HCT116 (cell line): Measurements from ENCODE around the gene INPP5J. TPM values are rescaled to one million over a fixed set of nuclear protein-coding genes. Genes with fewer than 3 reads are reported as not detected.

Experiments used
- ATAC-seq: fragments of 200-7000 bp; cut with Tn5 transposase; 2 replicates; pipeline ENCODE4 v1.9.1; 2020; ENCODE audit warnings: mild to moderate bottlenecking, moderate library complexity
- BruUV-seq: library from RNA; stranded (reverse); fragments of 400-500 nt; replicated peaks from 2 replicates; lab custom pipeline; 2021; lab: Mats Ljungman, UMichigan
- CTCF ChIA-PET: fragments of 300-600 bp; sonication (Branson Sonifier 250); formaldehyde crosslinking; loops from one replicate; lab custom pipeline; 2021; ENCODE audit warnings: antibody characterized with exemption; lab: Charles Lee
- POLR2A ChIA-PET: fragments of 300-600, 350-600 bp; sonication (Branson Sonifier 250); formaldehyde crosslinking; loops from one replicate; lab custom pipeline; 2021; ENCODE audit warnings: antibody characterized with exemption; lab: Charles Lee
- RAD21 ChIA-PET, 2 experiments: fragments of 300-600 bp; sonication (Branson Sonifier 250); formaldehyde crosslinking; loops; one replicate each; lab custom pipeline; 2023; ENCODE audit warnings: low total read pairs in 2 of 2; ENCODE audit not compliant: uncharacterized antibody in 2 of 2, unreplicated experiment in 2 of 2, low non-redundant PET in 1 of 2; lab: Charles Lee
- DNase-seq: peaks from one replicate; pipeline ENCODE4 v3.0.0-alpha.2; 2010; ENCODE audit warnings: low read depth, low spot score
- H2AFZ ChIP-seq: fragments of 200-600 bp; shearing (Covaris generic), sonication (generic); 2 replicates; pipeline ENCODE4 v1.6.1; 2017; ENCODE audit warnings: low read depth, mixed run types, mixed read lengths, antibody characterized with exemption, low read length; ENCODE audit not compliant: poor library complexity, severe bottlenecking
- H3K27ac ChIP-seq: 2 replicates; pipeline ENCODE4 v1.5.1; 2012; ENCODE audit warnings: low read depth, low read length
- H3K27me3 ChIP-seq: fragments of 200-600 bp; sonication (generic); 2 replicates; pipeline ENCODE4 v1.6.1; 2016; ENCODE audit warnings: mixed run types, low read length, mixed read lengths; ENCODE audit not compliant: insufficient read depth
- H3K36me3 ChIP-seq, 2 experiments: fragments of 200-500 bp in 1 of 2; fragments of 200-600 bp in 1 of 2; sonication (Bioruptor generic) in 1 of 2; sonication (generic) in 1 of 2; 2 replicates each; pipeline versions ENCODE4 v1.5.1 to v1.6.1; 2014 to 2016; ENCODE audit warnings: low read length in 2 of 2, inconsistent platforms in 1 of 2, mixed read lengths in 1 of 2, mixed run types in 1 of 2; ENCODE audit not compliant: insufficient read depth in 2 of 2, control insufficient read depth in 1 of 2
- H3K4me1 ChIP-seq, 2 experiments: fragments of 200-600 bp in 1 of 2; sonication (generic) in 1 of 2; 2 replicates each; pipeline versions ENCODE4 v1.5.1 to v1.6.1; 2012 to 2017; ENCODE audit warnings: low read length in 2 of 2, inconsistent platforms in 1 of 2, mild to moderate bottlenecking in 1 of 2, mixed read lengths in 1 of 2, mixed run types in 1 of 2, moderate library complexity in 1 of 2; ENCODE audit not compliant: insufficient read depth in 2 of 2, control insufficient read depth in 1 of 2
- H3K4me2 ChIP-seq: fragments of 200-600 bp; sonication (generic); 2 replicates; pipeline ENCODE4 v1.6.1; 2017; ENCODE audit warnings: mixed run types, low read length, mixed read lengths
- H3K4me3 ChIP-seq, 2 experiments: fragments of 200-600 bp in 1 of 2; sonication (generic) in 1 of 2; replicated peaks in 1 of 2; 2 replicates each; pipeline ENCODE4 v1.5.1; 2011 to 2016; ENCODE audit warnings: low read length in 2 of 2, control low read depth in 1 of 2, low read depth in 1 of 2, mild to moderate bottlenecking in 1 of 2, mixed read lengths in 1 of 2, mixed run types in 1 of 2
- H3K79me2 ChIP-seq: fragments of 200-600 bp; sonication (generic); 2 replicates; pipeline ENCODE4 v1.6.1; 2017; ENCODE audit warnings: mild to moderate bottlenecking, mixed run types, low read length, moderate library complexity, mixed read lengths; ENCODE audit not compliant: insufficient read depth
- H3K9ac ChIP-seq: fragments of 200-600 bp; sonication (generic); 2 replicates; pipeline ENCODE4 v1.6.1; 2016; ENCODE audit warnings: low read length, mixed read lengths
- H3K9me2 ChIP-seq: fragments of 200-600 bp; sonication (generic), shearing (Covaris generic); 2 replicates; pipeline ENCODE4 v1.6.1; 2017; ENCODE audit warnings: mixed run types, mild to moderate bottlenecking, moderate library complexity; ENCODE audit not compliant: insufficient read depth
- H3K9me3 ChIP-seq, 2 experiments: fragments of 200-500 bp in 1 of 2; fragments of 200-600 bp in 1 of 2; sonication (Bioruptor generic) in 1 of 2; sonication (generic) in 1 of 2; 2 replicates each; pipeline ENCODE4 v1.6.1; 2014 to 2017; ENCODE audit warnings: low read length in 2 of 2, mixed read lengths in 2 of 2, inconsistent platforms in 1 of 2, low read depth in 1 of 2, mild to moderate bottlenecking in 1 of 2, mixed run types in 1 of 2, moderate library complexity in 1 of 2; ENCODE audit not compliant: control insufficient read depth in 1 of 2, insufficient read depth in 1 of 2
- H4K20me1 ChIP-seq: fragments of 200-600 bp; sonication (generic), shearing (Covaris generic); 2 replicates; pipeline ENCODE4 v1.6.1; 2017; ENCODE audit warnings: mixed run types, mild to moderate bottlenecking, moderate library complexity; ENCODE audit not compliant: insufficient read depth
- CBX3 ChIP-seq: IDR thresholded peaks from 2 replicates; pipeline ENCODE4 v1.6.1; 2012; ENCODE audit warnings: low read depth
- CEBPB ChIP-seq: IDR thresholded peaks from 2 replicates; pipeline ENCODE4 v1.6.1; 2012; ENCODE audit warnings: low read depth
- EZH2phosphoT487 ChIP-seq: fragments of 200-600 bp; IDR thresholded peaks from 2 replicates; pipeline ENCODE4 v1.6.1; 2018; ENCODE audit warnings: antibody characterized with exemption, borderline replicate concordance
- FOSL1 ChIP-seq: IDR thresholded peaks from 2 replicates; pipeline ENCODE4 v1.6.1; 2012; ENCODE audit warnings: low read depth
- POLR2A ChIP-seq: IDR thresholded peaks from 2 replicates; pipeline ENCODE4 v1.7.0; 2011; ENCODE audit warnings: borderline replicate concordance; ENCODE audit not compliant: insufficient read depth, insufficient read length; ENCODE audit errors: extremely low read depth
- POLR2AphosphoS5 ChIP-seq: IDR thresholded peaks from 2 replicates; pipeline ENCODE4 v1.6.1; 2011; ENCODE audit warnings: mild to moderate bottlenecking, low read depth, low read length, moderate library complexity
- RAD21 ChIP-seq: IDR thresholded peaks from 2 replicates; pipeline ENCODE4 v1.6.1; 2012; ENCODE audit warnings: low read depth, mild to moderate bottlenecking
- SIN3A ChIP-seq: IDR thresholded peaks from 2 replicates; pipeline ENCODE4 v1.6.1; 2012; ENCODE audit warnings: low read depth
- SP1 ChIP-seq: IDR thresholded peaks from 2 replicates; pipeline ENCODE4 v1.6.1; 2012; ENCODE audit warnings: low read depth
- SRF ChIP-seq: IDR thresholded peaks from 2 replicates; pipeline ENCODE4 v1.6.1; 2012; ENCODE audit warnings: low read depth
- TCF7L2 ChIP-seq: IDR thresholded peaks from 2 replicates; pipeline ENCODE4 v1.7.0; 2011; ENCODE audit warnings: borderline replicate concordance, inconsistent platforms; ENCODE audit not compliant: insufficient read depth, insufficient read length; ENCODE audit errors: extremely low read depth
- ZFX ChIP-seq: fragments of 450-650 bp; IDR thresholded peaks from 2 replicates; pipeline ENCODE4 v1.6.1; 2017
- ZNF274 ChIP-seq: fragments of 200-500 bp; sonication (Bioruptor generic); IDR thresholded peaks from 2 replicates; pipeline ENCODE4 v1.6.1; 2014; ENCODE audit warnings: mild to moderate bottlenecking, low read depth, low read length, inconsistent platforms
- intact Hi-C: fragments of 100-400 bp; cut with micrococcal nuclease; formaldehyde crosslinking; loops from 2 replicates; pipeline ENCODE4 v1.10.0; 2022
- total RNA-seq: library from RNA; stranded (reverse); gene quantifications from one replicate; pipeline ENCODE4 v1.2.1, GENCODE V29; 2021; ENCODE audit not compliant: unreplicated experiment
- TF ChIP-seq, protein P1 (sequence below), 3 experiments: fragments of 200-600 bp in 1 of 3; sonication (generic) in 1 of 3; IDR thresholded peaks in 2 of 3; conservative IDR thresholded peaks in 1 of 3; 2 replicates each; pipeline ENCODE4 v1.5.1; 2012 to 2017; ENCODE audit warnings: low read depth in 2 of 3, low read length in 2 of 3, antibody characterized with exemption in 1 of 3, borderline replicate concordance in 1 of 3, control low read depth in 1 of 3, mild to moderate bottlenecking in 1 of 3, mixed read lengths in 1 of 3, mixed run types in 1 of 3, moderate library complexity in 1 of 3; ENCODE audit not compliant: insufficient read depth in 1 of 3
- TF ChIP-seq, protein P2 (sequence below): IDR thresholded peaks from 2 replicates; pipeline ENCODE4 v1.6.1; 2012
- TF ChIP-seq, protein P3 (sequence below): IDR thresholded peaks from 2 replicates; pipeline ENCODE4 v1.6.1; 2012; ENCODE audit warnings: low read depth

Gene INPP5J
- total RNA-seq, 1 experiment from 2014 or later, result 8.9 TPM

DNA sequence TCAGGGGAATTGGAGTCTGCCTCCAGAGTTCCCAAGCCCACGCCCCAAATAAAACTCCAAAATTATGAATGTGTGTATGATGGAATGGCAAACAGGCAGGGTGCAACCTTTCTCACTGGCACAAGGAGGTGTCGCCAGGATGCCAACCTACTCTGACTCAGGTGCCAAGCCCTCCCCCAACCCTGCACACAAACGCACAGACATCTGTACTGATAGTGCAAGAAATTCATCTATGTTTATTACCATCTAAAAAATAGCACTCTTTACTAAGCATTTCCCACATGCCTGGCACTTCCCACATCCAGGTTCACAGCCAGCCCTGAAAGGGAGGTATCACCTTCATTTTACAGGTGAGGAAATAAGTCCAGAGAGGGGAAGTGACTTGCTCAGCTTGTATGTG is 16.3 kb downstream of the INPP5J start:
- ChIA-PET CTCF (interaction anchor here (1.3 kb wide), 1 partner anchor 32 kb away, joined by 3 read pairs; the partner anchor contains the start of gene SELENOM), POLR2A (interaction anchor here (0.6 kb wide), 1 partner anchor 58 kb away, joined by 5 read pairs; the partner anchor contains the start of gene SMTN)

DNA sequence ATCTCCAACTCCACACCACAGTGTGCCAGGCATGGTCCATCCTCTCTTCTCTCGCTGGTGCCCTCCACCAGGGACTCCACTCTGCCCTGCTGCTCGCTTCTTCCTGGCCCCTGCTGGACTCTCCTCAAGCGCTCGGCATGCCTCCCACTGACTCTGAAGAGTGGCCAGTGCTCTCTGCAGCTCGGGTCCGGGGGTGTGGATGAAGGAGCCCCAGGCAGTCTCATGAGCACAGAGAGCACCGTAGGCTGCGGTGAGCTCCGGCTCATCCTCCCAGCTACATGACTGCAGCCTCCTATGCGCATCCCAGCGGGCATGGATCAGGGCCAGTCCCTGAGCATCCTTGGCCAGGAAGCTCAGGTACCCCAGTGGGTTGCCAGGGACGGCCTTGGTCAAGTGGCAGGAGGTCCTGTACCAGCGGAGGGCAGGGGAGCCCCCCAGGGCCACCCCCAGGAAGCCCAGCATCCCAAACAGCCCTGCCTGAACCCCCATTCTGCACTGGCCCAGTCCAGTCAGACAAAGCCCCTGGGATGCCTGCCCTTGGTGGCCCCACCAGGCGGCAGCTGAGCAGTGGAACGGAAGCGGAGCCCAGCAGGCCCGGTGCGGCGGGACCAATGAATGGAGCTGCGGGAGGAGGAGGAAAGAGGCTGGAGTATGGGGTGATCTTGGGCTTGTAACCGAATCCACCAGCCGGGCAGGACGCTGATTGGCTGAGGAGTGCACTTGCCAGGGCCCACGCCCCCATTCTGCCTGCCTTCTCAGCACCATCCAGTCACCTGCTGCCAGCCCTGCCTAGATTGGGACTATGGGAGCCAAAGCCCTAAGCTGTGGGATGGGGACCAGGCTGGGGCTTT is 17.3 kb downstream of the INPP5J start, which contains the start of gene PLA2G3:
PLA2G3 (minus strand) TSS at position 643 of the 851 bp plus-strand sequence; CDS start at position 489, 154 bp downstream.
- Histone ChIP-seq H4K20me1 (no peaks in the 10 kb centered on the region), H3K9me2 (no peaks in the 10 kb centered on the region), H3K79me2 (no peaks in the 10 kb centered on the region), H3K9ac (no peak within 1 kb of the TSS), H3K27ac (no peak within 1 kb of the TSS), H3K9me3 (no peaks in the 10 kb centered on the region), H3K4me1 (peaks cover 0 to 10% of the 10 kb centered on the region in 2 experiments; a peak in 2 of 4 replicates), H3K27me3 (no peaks in the 10 kb centered on the region), H3K4me2 (no peak within 1 kb of the TSS), H3K36me3 (no peaks in the 10 kb centered on the region), H2AFZ (no peak within 1 kb of the TSS), H3K4me3 (no peak within 1 kb of the TSS)
- CTCF ChIA-PET, result interaction anchor here (1.3 kb wide), 1 partner anchor 33 kb away, joined by 3 read pairs; the partner anchor contains the start of gene SELENOM
- RAD21 ChIA-PET, result no interaction called here
- intact Hi-C loops, result no loop called here
- BruUV-seq, result no TSS peak
- peak; percentile 62 for ATAC-seq
- TF ChIP-seq, protein P1, sequence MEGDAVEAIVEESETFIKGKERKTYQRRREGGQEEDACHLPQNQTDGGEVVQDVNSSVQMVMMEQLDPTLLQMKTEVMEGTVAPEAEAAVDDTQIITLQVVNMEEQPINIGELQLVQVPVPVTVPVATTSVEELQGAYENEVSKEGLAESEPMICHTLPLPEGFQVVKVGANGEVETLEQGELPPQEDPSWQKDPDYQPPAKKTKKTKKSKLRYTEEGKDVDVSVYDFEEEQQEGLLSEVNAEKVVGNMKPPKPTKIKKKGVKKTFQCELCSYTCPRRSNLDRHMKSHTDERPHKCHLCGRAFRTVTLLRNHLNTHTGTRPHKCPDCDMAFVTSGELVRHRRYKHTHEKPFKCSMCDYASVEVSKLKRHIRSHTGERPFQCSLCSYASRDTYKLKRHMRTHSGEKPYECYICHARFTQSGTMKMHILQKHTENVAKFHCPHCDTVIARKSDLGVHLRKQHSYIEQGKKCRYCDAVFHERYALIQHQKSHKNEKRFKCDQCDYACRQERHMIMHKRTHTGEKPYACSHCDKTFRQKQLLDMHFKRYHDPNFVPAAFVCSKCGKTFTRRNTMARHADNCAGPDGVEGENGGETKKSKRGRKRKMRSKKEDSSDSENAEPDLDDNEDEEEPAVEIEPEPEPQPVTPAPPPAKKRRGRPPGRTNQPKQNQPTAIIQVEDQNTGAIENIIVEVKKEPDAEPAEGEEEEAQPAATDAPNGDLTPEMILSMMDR (IDR thresholded peaks at IDR 0.05 in 2 of 3, conservative IDR thresholded peaks at IDR 0.05 in 1 of 3; ENCODE audit: borderline replicate concordance in 1 of 3, insufficient read depth in 1 of 3, low read depth in 2 of 3, low read length in 2 of 3), result no peak
- no peak for TF ChIP-seq POLR2AphosphoS5
- TF ChIP-seq CEBPB, result no peak
- TF ChIP-seq ZFX, result no peak
- no peak for TF ChIP-seq SP1
- TF ChIP-seq, protein P2, sequence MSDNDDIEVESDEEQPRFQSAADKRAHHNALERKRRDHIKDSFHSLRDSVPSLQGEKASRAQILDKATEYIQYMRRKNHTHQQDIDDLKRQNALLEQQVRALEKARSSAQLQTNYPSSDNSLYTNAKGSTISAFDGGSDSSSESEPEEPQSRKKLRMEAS, result no peak
- TF ChIP-seq, protein P3, sequence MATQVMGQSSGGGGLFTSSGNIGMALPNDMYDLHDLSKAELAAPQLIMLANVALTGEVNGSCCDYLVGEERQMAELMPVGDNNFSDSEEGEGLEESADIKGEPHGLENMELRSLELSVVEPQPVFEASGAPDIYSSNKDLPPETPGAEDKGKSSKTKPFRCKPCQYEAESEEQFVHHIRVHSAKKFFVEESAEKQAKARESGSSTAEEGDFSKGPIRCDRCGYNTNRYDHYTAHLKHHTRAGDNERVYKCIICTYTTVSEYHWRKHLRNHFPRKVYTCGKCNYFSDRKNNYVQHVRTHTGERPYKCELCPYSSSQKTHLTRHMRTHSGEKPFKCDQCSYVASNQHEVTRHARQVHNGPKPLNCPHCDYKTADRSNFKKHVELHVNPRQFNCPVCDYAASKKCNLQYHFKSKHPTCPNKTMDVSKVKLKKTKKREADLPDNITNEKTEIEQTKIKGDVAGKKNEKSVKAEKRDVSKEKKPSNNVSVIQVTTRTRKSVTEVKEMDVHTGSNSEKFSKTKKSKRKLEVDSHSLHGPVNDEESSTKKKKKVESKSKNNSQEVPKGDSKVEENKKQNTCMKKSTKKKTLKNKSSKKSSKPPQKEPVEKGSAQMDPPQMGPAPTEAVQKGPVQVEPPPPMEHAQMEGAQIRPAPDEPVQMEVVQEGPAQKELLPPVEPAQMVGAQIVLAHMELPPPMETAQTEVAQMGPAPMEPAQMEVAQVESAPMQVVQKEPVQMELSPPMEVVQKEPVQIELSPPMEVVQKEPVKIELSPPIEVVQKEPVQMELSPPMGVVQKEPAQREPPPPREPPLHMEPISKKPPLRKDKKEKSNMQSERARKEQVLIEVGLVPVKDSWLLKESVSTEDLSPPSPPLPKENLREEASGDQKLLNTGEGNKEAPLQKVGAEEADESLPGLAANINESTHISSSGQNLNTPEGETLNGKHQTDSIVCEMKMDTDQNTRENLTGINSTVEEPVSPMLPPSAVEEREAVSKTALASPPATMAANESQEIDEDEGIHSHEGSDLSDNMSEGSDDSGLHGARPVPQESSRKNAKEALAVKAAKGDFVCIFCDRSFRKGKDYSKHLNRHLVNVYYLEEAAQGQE, result no peak
- no peak for TF ChIP-seq RAD21
- TF ChIP-seq CBX3, result no peak
- TF ChIP-seq ZNF274, result no peak
- TF ChIP-seq SIN3A, result no peak
- no peak for DNase-seq
- POLR2A ChIA-PET, result no interaction called here

More for the DNA sequence above, 16.3 kb downstream of the INPP5J start:
- intact Hi-C loops, result no loop called here
- no peak overlapping the region for H3K4me2 ChIP-seq
- DNase-seq (no peak), ATAC-seq (no peak)
- no peaks in the 10 kb centered on the region for H4K20me1 ChIP-seq
- peaks cover 0 to 2% of the 10 kb centered on the region in 2 experiments; a peak in 2 of 4 replicates for H3K4me1 ChIP-seq
- H3K9ac ChIP-seq, result no peak overlapping the region
- no peaks in the 10 kb centered on the region for H3K9me2 ChIP-seq
- no peak overlapping the region for H2AFZ ChIP-seq
- no peaks in the 10 kb centered on the region for H3K27me3 ChIP-seq
- no peaks in the 10 kb centered on the region for H3K79me2 ChIP-seq
- TF ChIP-seq EZH2phosphoT487, result no peak
- no peak for TF ChIP-seq TCF7L2
- no peak for TF ChIP-seq FOSL1
- TF ChIP-seq SRF, result no peak
- TF ChIP-seq POLR2A, result no peak
- TF ChIP-seq SP1, result no peak
- no peaks in the 10 kb centered on the region for H3K9me3 ChIP-seq
- H3K4me3 ChIP-seq, result no peak overlapping the region
- H3K27ac ChIP-seq, result no peak overlapping the region
- BruUV-seq, result no TSS peak
- RAD21 ChIA-PET, result no interaction called here
- H3K36me3 ChIP-seq, result no peaks in the 10 kb centered on the region
